ENCODE measurements around the gene PITPNC1.

The PITPNC1 gene

DNA sequence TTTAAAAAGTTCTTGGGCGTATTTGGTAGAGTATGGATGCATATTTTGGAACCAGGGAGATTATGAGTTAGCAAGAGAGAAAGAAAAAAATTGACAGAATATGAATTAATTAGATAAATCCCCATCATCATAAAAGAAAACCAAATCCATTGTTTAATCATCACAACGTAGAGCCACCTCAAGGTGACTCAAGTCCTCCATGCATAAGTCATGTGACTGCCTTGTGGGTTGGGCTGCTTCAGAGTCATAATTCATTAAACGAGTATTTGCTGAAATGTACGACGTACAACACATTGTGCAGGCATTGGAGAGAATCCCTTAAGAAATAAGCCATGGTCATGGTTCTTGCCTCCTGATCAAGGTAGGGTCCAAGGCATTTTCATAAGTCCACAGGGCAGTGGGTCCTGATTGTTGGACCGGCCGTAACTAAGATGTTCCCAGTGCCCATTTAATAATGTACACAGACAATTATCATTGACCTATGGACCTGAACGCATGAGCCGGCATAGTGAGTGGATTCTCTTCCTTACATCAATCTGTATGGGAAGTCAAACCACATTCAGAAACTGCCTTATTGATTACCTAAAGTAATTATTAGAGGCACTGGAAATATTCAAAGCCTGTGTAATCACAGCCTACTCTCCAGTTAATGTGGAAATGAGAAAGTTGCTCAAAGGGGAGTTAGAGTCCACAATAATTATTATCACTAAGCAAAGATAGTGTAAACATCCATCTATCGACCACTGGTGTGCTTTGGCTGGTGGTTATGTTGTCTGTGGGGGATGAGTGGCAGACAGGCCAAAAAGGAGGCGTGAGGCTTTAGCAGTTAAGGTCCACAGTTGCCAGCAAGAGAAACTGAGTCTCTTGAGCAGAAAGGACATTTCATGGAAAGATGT is 165.4 kb downstream of the PITPNC1 start:
- Histone ChIP-seq H3K36me3 (ENCODE audit: insufficient read depth, insufficient read length, low read length) (no peaks in the 10 kb centered on the region), H3K4me3 (ENCODE audit: insufficient read length, low read depth) (no peak overlapping the region), H3K9ac (ENCODE audit: insufficient read length, low read depth) (no peak overlapping the region), H3K27me3 (ENCODE audit: insufficient read depth, insufficient read length) (no peaks in the 10 kb centered on the region), H3K9me3 (ENCODE audit: insufficient read depth, low read length) (no peaks in the 10 kb centered on the region), H3K4me1 (ENCODE audit: insufficient read depth, insufficient read length) (no peaks in the 10 kb centered on the region)
- TF ChIP-seq SUZ12 (IDR thresholded peaks at IDR 0.05; ENCODE audit: extremely low read depth, insufficient read depth, insufficient read length) = no peak
- TF ChIP-seq YY1 (IDR thresholded peaks at IDR 0.05; ENCODE audit: insufficient read depth, insufficient read length) = no peak
- no peak for TF ChIP-seq ZNF274 (IDR thresholded peaks at IDR 0.05; ENCODE audit: low read depth, low read length)
- no peak for DNase-seq (ENCODE audit: low read depth, low spot score)

DNA sequence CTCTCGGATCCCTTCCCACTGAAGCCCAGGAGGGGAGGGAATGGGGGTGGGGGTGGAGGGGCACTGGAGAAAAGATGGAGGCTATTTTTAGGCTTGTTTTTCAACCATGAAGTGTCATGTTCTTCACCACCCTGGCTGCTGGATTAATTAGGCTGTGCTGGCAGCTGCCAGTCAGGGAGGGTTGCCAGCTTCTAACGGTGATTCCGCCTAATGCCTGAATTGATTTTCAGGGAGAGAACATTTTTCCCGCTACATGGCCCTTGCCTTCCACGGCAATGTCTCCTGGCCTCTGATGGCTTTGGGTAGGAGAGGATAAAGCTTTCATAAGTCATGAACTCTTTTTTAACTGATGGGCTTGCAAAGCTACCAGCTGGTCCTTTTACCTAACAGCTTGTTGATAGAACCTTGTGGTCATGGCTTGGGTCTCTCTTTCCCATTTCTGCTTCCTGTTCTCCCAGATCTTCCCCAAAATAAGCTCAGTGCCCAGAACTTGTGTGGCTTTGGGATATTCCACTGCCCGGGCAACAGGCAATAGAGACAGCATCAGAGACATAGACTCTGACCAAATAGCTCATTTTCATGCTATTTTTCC is 167.4 kb downstream of the PITPNC1 start:
- H3K36me3 ChIP-seq (ENCODE audit: insufficient read depth, insufficient read length, low read length) = no peaks in the 10 kb centered on the region
- no peaks in the 10 kb centered on the region for H3K27me3 ChIP-seq (ENCODE audit: insufficient read depth, insufficient read length)
- H3K9me3 ChIP-seq (ENCODE audit: insufficient read depth, low read length) = no peaks in the 10 kb centered on the region
- H3K4me1 ChIP-seq (ENCODE audit: insufficient read depth, insufficient read length) = no peaks in the 10 kb centered on the region
- DNase-seq (ENCODE audit: low read depth, low spot score) = no peak
- no peak overlapping the region for H3K4me3 ChIP-seq (ENCODE audit: insufficient read length, low read depth)
- TF ChIP-seq ZNF274 (IDR thresholded peaks at IDR 0.05; ENCODE audit: low read depth, low read length) (no peak), YY1 (IDR thresholded peaks at IDR 0.05; ENCODE audit: insufficient read depth, insufficient read length) (no peak), SUZ12 (IDR thresholded peaks at IDR 0.05; ENCODE audit: extremely low read depth, insufficient read depth, insufficient read length) (no peak)
- no peak overlapping the region for H3K9ac ChIP-seq (ENCODE audit: insufficient read length, low read depth)

DNA sequence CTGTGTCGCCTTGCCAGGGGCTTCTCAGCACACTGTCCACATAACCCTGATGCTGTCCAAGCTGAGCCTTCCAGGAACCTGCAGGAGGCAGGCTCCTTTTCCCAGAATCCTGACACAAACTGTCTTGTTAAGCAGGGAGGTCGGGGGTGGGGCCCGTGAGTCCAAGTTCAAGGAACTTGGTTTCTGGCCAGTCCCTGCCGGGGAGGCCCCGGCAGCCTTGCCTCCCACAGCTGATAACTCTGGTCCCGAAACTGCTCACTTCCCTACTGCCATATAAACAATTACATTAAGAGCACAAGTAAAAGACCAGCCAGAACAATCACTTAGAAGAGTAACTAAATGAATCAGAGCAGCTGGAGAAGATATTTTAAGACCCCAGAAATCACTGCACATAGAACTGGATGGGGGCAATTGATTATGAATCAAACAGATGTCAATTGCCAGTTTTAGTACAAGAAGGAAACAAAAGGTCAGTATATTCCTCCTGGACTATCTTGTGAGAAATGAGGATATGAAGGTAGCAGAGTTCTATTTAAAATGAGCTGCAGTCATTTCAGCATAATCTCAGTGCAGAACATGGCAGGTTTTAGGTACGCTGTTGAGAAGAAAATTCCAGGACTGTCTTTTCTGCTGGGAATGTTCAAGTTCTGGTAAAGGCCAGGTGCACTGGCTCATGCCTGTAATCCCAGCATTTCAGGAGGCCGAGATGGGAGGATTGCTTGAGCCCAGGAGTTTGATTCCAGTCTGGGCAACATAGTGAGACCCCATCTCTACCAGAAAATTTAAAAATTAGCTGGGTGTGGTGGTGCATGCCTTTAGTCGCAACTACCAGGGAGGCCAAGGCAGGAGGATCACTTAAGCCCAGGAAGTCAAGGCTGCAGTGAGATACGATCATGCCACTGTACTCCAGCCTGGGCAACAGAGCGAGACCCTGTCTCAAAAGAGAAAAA is 169.8 kb downstream of the PITPNC1 start:
- DNase-seq (ENCODE audit: low read depth, low spot score) = no peak
- Histone ChIP-seq H3K4me1 (ENCODE audit: insufficient read depth, insufficient read length) (no peaks in the 10 kb centered on the region), H3K4me3 (ENCODE audit: insufficient read length, low read depth) (no peak overlapping the region), H3K9ac (ENCODE audit: insufficient read length, low read depth) (no peak overlapping the region), H3K27me3 (ENCODE audit: insufficient read depth, insufficient read length) (no peaks in the 10 kb centered on the region), H3K36me3 (ENCODE audit: insufficient read depth, insufficient read length, low read length) (no peaks in the 10 kb centered on the region), H3K9me3 (ENCODE audit: insufficient read depth, low read length) (no peaks in the 10 kb centered on the region)
- no peak for TF ChIP-seq ZNF274 (IDR thresholded peaks at IDR 0.05; ENCODE audit: low read depth, low read length)
- no peak for TF ChIP-seq SUZ12 (IDR thresholded peaks at IDR 0.05; ENCODE audit: extremely low read depth, insufficient read depth, insufficient read length)
- TF ChIP-seq YY1 (IDR thresholded peaks at IDR 0.05; ENCODE audit: insufficient read depth, insufficient read length) = no peak

DNA sequence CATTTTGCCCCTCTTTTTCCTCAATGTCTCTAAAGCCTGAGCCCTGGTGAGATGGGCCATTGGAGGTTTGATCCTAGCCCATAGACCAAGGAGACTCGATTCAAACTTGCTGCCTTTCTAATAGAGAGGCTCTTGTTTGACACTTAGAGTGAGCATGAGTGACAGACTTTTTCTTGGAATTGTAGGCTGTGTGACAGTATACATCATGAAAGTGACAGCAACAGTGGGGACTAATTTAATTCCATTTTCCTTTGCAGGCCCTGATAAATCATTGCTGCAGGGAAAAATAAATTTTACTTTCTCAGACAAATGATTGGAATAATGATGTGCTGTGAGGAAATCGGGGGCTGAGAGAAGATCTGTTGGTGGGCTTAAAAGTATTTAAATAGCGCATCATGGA is 171.6 kb downstream of the PITPNC1 start:
- TF ChIP-seq SUZ12 (IDR thresholded peaks at IDR 0.05; ENCODE audit: extremely low read depth, insufficient read depth, insufficient read length) (no peak), ZNF274 (IDR thresholded peaks at IDR 0.05; ENCODE audit: low read depth, low read length) (no peak), YY1 (IDR thresholded peaks at IDR 0.05; ENCODE audit: insufficient read depth, insufficient read length) (no peak)
- no peak overlapping the region for H3K9ac ChIP-seq (ENCODE audit: insufficient read length, low read depth)
- no peak overlapping the region for H3K4me3 ChIP-seq (ENCODE audit: insufficient read length, low read depth)
- H3K4me1 ChIP-seq (ENCODE audit: insufficient read depth, insufficient read length) = no peaks in the 10 kb centered on the region
- no peaks in the 10 kb centered on the region for H3K9me3 ChIP-seq (ENCODE audit: insufficient read depth, low read length)
- no peaks in the 10 kb centered on the region for H3K36me3 ChIP-seq (ENCODE audit: insufficient read depth, insufficient read length, low read length)
- no peaks in the 10 kb centered on the region for H3K27me3 ChIP-seq (ENCODE audit: insufficient read depth, insufficient read length)
- DNase-seq (ENCODE audit: low read depth, low spot score) = no peak

DNA sequence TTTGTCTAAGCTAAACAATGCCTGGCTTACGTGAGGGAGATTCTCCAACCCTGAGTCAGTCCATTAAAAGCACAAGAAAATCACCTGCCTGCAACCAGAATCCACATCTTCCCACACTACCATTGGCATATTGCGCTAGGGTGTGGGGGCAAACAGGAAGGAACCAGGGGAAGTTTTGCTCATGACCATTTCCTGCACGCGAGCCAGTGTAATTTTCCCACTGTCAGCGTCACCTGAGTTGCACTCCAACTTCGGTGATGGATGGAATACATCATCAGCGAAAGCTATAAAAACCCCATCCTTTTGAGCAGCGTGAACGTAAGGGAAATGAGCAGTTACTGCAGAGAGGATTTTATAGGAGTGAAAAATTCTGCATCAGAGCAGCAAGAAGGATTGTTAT is 172.7 kb downstream of the PITPNC1 start:
- TF ChIP-seq ZNF274 (IDR thresholded peaks at IDR 0.05; ENCODE audit: low read depth, low read length) = no peak
- no peak for TF ChIP-seq YY1 (IDR thresholded peaks at IDR 0.05; ENCODE audit: insufficient read depth, insufficient read length)
- TF ChIP-seq SUZ12 (IDR thresholded peaks at IDR 0.05; ENCODE audit: extremely low read depth, insufficient read depth, insufficient read length) = no peak
- Histone ChIP-seq H3K9me3 (ENCODE audit: insufficient read depth, low read length) (no peaks in the 10 kb centered on the region), H3K4me3 (ENCODE audit: insufficient read length, low read depth) (no peak overlapping the region), H3K4me1 (ENCODE audit: insufficient read depth, insufficient read length) (no peaks in the 10 kb centered on the region), H3K27me3 (ENCODE audit: insufficient read depth, insufficient read length) (no peaks in the 10 kb centered on the region), H3K9ac (ENCODE audit: insufficient read length, low read depth) (no peak overlapping the region), H3K36me3 (ENCODE audit: insufficient read depth, insufficient read length, low read length) (no peaks in the 10 kb centered on the region)
- DNase-seq (ENCODE audit: low read depth, low spot score) = no peak

DNA sequence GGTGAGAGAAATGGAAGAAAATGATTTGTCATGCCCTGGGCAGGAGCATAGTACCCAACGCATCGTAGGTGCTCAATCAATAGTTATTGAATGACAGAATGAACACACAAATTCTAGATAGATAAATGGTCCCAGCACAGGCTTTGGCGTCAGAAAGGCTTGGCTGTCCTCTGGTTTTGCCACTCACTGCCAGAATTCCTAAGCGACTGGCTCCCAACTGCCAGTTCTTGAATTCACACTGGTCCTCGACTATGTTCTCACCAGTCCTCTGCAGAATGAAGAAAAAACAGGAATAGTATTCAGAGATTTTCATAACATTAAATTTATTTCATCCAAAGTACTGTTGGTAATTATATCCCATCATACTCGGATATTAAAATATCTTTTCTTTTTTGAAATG is 177.6 kb downstream of the PITPNC1 start:
- H3K9ac ChIP-seq (ENCODE audit: insufficient read length, low read depth) = no peak overlapping the region
- no peak overlapping the region for H3K4me3 ChIP-seq (ENCODE audit: insufficient read length, low read depth)
- TF ChIP-seq YY1 (IDR thresholded peaks at IDR 0.05; ENCODE audit: insufficient read depth, insufficient read length) (no peak), ZNF274 (IDR thresholded peaks at IDR 0.05; ENCODE audit: low read depth, low read length) (no peak), SUZ12 (IDR thresholded peaks at IDR 0.05; ENCODE audit: extremely low read depth, insufficient read depth, insufficient read length) (no peak)
- no peaks in the 10 kb centered on the region for H3K9me3 ChIP-seq (ENCODE audit: insufficient read depth, low read length)
- H3K36me3 ChIP-seq (ENCODE audit: insufficient read depth, insufficient read length, low read length) = no peaks in the 10 kb centered on the region
- H3K4me1 ChIP-seq (ENCODE audit: insufficient read depth, insufficient read length) = no peaks in the 10 kb centered on the region
- H3K27me3 ChIP-seq (ENCODE audit: insufficient read depth, insufficient read length) = no peaks in the 10 kb centered on the region
- DNase-seq (ENCODE audit: low read depth, low spot score) = no peak
